EL (cell line): ENCODE data around the gene BOLA2.
A peak's percentile ranks its signal among the peaks of the same experiment; 100 is the strongest.
"Not testable (repeated sequence)": the region's sequence is repeated elsewhere in the genome, so short reads cannot be mapped to it uniquely, and the experiment has no call there.

Experiments used
- DNase-seq: peaks from one replicate; pipeline ENCODE4 v3.0.0-alpha.2; 2016

Gene BOLA2

DNA sequence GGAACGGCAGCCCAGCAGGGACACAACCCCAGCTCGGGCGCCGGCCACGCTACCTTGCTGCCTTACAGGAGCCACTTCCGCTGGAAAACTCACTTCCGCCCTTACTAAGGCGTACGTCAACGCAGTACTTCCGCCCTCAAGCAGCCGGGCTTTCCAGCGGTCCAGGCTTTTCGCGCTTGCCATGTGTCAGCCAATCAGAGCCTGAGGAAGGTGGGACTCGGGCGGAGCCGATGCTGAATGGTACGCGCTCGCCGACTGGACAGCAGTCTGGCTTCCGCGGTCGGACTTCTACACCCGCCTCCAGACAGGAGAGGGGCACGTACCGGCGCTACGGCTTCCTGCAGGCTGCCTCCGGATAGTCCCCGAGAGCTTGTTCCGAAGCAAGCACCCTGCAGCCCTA lies at the start of gene BOLA2, which contains the start of gene SLX1B:
TSS of gene BOLA2 (minus strand) at position 83 of the 400 bp plus-strand sequence. CDS start 98 bp downstream, outside the sequence.
TSS of gene SLX1B (plus strand) at position 265 of the 400 bp plus-strand sequence.
- DNase-seq: not testable (repeated sequence)

GRCh38 chr16:29482276-29482675 lies 28.1 kb upstream of the BOLA2 start:
- not testable (repeated sequence) for DNase-seq

- not testable (repeated sequence) for DNase-seq
Observed at GRCh38 chr16:29472065-29472464, 17.9 kb upstream of the BOLA2 start.

DNA sequence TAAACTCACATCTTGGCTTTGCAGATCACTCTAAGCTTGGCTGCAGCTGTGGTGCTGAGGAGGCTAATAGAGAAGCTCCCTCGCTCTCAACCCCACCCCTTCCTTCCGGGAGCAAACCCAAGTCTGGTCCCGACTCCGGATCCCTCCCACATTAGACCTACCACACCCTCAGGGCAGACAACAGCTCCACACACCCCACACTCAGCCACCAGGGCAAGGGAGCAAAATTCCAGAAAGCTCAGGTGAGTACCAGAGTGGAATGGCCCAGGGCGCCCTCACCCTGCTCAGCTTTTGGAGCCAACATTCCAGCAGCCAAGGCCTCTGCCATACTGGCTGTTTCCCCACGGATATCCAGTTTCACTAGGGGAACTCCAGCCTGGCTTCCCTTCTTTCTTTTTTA lies 15.5 kb upstream of the BOLA2 start:
- not testable (repeated sequence) for DNase-seq

DNA sequence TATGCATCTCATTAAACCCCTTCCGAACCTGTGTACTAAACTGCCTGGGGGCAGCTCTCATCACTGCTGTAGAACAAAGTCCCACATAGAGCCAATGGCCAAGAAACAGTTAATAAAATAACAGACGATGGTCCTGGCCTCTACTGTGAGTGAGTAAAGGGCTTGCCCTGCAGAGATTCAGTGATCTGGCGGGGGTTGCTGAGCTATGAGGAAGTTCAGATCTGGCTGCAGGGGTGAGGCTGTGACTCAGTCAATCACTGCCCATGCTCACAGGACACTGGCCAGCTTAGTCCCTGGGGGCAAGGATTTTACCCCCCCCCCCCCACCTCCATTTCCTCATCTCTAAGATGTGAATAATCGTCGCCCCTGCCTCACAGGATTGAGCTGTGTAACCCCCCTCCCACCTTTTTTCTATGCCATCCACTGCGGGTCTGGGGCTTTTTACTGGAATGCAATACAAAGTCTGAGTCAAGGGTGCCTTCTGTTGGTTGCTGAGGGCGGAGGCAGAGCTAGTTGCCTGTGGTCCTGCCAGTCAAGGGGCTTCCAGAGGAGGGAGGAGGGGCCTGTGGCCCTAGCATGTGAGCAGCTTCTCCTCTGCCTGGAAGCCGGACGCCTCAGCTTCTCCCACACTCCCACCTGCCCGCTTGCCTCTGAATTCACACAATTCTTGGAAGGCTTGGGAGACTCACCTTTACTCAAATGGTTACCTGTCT lies 13.7 kb upstream of the BOLA2 start:
- DNase-seq: not testable (repeated sequence)

DNA sequence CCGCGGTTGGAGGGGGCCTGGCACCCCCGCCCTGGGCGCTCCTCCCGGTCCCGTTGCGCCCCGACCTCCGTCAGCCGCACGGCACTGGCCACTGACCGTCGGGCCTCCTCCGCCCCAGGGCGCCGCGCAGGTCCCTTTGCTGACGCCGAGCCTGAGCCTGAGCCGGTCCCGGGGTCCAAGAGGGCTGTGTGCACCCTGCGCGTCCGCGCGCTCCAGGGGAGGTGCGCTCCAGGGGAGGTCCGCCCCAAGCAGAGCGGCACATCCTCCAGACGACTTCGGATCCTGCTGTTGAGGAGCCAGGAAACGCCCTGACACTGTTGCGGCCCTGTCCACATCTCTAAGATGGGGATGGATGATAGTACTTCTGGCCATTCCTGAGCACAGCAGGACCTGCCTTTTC lies 12.8 kb upstream of the BOLA2 start:
- not testable (repeated sequence) for DNase-seq

DNA sequence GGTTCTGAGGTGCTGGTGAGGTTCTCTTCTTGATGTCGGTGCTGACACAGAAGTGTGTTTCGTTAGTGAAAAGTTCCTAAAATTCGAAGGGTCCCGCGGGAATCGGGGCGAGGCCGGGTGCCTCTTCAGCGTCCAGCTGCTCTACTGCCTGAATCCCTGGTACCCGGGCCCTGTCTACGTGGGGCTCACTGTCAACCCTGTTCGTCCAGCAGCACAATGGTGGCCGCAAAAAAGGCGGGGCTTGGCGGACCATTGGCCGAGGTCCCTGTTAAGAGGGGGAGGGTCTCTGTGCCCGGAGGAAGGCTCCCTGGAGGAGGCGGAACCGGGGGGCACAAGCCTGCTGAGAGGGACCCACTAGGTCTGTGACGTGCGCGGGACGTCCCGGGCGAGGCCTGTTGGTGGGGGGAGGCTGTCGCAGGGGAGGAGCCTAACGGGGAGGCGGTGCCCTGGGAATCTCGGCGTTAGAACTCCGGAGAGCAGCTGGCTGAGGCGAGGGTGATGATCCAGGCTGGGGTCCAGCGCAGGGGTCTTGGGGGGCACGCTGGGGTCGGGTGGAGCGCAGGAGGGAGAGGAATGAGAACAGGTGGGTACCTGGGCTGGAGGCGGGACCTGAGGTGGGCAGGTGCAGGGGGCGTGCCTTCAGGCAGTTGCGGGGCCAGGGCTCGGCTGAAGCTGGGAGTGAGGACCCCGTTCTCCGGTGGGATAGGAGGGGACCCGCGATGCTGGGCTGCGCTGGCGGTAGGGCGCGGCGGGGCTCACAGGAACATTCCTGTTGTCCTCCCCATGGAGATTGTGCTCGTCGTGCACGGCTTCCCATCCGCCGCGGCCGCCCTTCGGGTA lies 12.1 kb upstream of the BOLA2 start:
- not testable (repeated sequence) for DNase-seq

DNA sequence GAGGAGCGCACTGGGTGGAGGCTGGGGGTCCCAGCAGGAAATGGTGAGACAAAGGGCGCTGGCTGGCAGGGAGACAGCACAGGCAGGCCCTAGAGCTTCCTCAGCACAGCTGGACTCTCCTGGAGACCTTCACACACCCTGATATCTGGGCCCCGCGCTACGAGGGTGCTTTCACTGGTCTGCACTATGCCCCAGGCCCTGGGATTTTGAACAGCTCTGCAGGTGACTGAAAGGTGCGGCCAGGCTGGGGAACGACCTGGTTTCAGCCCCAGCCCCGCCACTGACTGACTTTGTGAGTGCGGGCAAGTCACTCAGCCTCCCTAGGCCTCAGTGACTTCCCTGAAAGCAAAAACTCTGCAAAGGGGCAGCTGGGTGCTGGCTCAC lies 6.5 kb upstream of the BOLA2 start:
- not testable (repeated sequence) for DNase-seq

- DNase-seq: not testable (repeated sequence)
Observed at GRCh38 chr16:29459706-29460646, 5.8 kb upstream of the BOLA2 start, which contains the start of gene SULT1A4. TSS of gene SULT1A4 (plus strand) at chr16:29459913. CDS start at chr16:29461386, 1,473 bp downstream.

DNA sequence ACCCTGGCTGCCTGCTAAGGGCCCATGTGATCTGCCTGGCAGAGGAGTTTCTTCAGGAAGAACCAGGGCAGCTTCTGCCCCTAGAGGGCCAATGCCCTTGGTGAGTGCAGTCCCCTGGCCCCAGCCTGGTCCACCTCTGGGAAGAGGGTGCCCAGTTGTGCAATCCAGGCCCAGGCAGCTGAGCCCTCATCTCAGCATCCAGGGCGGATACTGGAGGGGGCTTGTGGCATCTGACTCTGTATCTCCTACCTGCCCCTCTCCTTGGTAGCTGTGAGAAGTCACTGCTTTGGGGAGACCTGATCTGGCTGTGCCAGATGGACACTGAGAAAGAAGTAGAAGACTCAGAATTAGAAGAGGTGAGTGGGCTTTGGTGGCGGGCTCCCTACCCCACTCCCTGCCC lies 3.5 kb upstream of the BOLA2 start:
- DNase-seq: not testable (repeated sequence)

- DNase-seq: not testable (repeated sequence)
Observed at GRCh38 chr16:29454828-29455227, 677 bp upstream of the BOLA2 start.

- DNase-seq: not testable (repeated sequence)
Observed at GRCh38 chr16:29453754-29454153, 397 bp downstream of the BOLA2 start.

DNA sequence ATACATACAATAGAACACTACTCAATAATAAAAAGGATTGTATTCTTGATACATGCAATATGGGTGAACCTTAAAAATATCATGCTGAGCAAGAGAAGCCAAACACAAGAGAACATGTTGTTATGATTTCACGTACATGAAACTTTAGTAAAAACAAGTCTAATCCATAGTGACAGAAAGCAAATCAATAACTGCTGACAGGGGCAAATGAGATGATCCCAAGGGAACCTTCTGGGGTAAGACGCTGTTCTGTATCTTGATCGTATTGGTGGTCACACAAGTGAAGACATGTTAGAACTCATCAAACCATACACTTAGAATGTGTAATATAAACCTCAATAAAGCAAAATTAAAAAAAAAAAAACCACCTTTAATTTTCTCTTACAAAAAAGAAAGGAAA lies 28.8 kb downstream of the BOLA2 start:
- DNase-seq: not testable (repeated sequence)

GRCh38 chr16:29423587-29423986 lies 30.6 kb downstream of the BOLA2 start:
- not testable (repeated sequence) for DNase-seq

- DNase-seq: peak; percentile 30
Observed at GRCh38 chr16:29405249-29405648, 48.9 kb downstream of the BOLA2 start.
